ENCODE data around the gene KDM3B.
"Not testable (repeated sequence)": the region's sequence is repeated elsewhere in the genome, so short reads cannot be mapped to it uniquely, and the experiment has no call there.

Gene KDM3B

GRCh38 chr5:138349852-138350562 lies 2.5 kb upstream of the KDM3B start:
- no peak for DNase-seq

DNA sequence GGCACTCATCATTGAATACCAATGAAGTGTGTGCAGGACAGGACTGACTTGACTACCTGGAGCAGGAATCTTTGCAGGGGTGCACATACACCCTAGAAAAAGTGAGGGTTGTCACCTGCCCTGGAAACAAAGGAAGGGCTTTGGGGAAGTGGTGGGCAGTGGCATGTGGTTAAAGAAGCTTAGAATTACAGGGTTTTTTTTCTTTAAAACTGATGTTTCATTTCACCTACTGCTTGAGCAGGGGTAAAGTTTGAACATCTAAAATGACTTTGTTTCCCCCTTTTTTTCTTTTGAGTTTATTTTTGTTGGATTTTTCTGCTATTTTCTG lies 2.0 kb upstream of the KDM3B start:
- DNase-seq = no peak

- DNase-seq = no peak
Observed at GRCh38 chr5:138351056-138351455, 1.4 kb upstream of the KDM3B start.

GRCh38 chr5:138351517-138351916 lies 968 bp upstream of the KDM3B start:
- no peak for DNase-seq

DNA sequence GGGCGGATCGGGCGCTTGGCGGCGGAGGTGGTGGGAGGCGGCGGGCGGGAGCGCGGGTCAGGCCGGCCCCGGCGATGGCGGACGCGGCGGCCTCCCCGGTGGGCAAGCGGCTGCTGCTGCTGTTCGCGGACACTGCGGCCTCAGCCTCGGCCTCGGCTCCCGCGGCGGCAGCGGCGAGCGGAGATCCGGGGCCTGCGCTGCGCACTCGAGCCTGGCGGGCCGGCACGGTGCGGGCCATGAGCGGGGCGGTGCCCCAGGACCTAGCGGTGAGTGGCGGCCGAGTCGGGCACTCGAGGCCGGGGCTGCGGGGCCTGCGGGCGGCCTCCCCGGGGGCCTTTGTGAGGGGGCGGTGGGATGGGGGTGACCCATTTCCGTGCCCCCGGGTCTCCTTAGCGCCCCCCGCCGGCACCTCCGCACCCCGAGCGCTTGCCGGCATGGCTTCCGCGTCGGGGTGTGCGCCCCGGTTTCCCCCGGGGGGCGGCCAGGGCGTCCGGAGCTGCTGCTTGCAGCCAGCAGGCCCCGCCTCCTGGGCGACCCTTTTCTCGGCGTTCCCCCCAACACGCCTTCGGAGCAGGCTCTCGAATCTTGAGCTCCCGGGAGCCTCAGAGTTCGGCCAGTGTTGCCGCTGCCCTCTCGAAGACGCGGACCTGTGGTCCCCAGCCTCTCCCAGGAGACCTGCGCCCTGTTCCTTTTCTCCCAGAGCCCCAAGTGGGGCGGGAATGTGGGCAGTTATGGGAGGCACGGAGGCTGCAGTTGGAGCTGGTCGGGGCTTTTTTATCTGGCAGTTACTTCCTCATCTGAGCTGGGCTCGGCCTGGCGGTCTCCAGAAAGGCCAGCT lies 456 bp downstream of the KDM3B start:
- peak; percentile 72 to 83 for DNase-seq

GRCh38 chr5:138353560-138354080 lies 1.1 kb downstream of the KDM3B start:
- peak in 1 of 2 donors; percentile 49 for DNase-seq

- DNase-seq = no peak
Observed at GRCh38 chr5:138354387-138354786, 1.9 kb downstream of the KDM3B start.

- peak; percentile 58 to 81 for DNase-seq
Observed at GRCh38 chr5:138354926-138355378, 2.5 kb downstream of the KDM3B start.

DNA sequence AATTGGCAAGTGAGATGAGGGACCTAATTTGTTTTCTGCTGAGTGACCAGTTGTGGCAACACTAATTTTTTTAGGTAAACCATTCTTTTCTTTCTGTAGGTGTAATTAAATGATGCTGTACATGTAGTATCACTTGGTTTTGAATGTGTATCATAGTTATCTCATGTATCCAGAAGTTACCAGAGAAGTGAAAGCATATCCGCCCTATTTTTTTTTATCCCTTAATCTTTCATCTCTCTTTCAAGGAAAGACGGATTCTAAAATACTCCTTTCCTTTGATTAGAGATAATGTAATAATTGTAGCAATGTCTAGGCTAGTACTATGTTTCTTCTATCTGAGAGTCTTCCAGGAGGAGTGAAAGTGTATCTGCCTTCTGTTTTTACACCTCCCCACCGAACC lies 7.1 kb downstream of the KDM3B start:
- no peak for DNase-seq

DNA sequence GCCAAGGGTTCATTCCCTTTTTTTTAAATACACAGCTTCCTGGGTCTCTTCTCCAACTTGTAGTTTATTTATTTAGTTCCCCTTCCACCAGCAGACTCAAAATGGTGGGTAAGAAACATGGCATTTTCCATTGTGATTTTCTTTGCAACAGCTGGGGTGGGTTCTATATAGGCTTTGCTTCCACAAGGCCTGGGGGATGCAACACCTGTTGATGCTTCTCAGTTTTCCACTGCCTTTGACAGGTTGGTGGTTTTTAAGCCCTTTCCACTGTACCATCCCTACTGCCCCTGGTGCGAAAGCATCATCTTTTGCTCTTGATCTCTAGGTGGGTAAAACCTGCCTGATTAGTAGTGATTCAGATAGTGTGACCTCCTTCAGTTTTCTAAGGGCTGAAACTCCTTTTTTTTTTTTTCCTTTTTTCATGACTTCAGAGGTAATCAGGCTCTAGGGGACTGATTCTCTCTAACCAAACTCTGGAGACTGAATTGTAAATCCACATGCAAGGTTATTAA lies 8.5 kb downstream of the KDM3B start:
- DNase-seq = no peak

- no peak for DNase-seq
Observed at GRCh38 chr5:138364576-138364975, 12.1 kb downstream of the KDM3B start.

DNA sequence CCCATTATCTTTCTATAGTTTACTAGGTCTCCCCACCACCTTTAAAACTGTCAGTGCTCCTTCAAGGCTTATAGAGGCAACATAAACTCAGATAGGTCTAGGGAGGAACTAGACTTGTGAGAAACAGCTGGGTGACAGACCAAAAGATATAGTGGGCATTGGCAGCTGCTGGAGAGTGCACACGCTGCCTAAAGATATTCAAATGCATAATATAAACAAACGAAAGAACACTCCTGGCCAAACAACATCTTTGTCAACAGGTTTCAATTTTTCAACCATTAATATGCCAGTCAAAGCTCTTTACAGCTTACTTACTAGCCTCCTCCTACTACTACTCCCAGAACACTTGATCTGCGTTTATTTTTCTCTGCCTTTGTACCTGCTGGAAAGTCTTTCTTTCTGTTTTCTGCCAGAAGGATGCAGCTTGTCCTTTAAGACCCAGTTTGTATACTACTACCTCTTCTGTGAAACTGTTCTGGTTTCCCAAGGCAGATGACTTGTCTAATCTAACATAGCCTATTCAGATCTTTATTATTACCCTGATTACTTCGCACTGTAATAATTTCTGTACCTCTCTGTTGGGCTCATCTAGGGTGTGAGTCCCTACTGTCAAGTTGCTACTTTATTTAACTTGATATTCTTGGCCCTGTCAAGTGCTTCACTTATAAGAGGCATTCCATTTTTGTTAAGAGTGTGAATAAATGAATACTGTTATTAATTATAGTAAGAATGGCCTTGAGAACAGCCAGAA lies 14.3 kb downstream of the KDM3B start:
- no peak for DNase-seq

DNA sequence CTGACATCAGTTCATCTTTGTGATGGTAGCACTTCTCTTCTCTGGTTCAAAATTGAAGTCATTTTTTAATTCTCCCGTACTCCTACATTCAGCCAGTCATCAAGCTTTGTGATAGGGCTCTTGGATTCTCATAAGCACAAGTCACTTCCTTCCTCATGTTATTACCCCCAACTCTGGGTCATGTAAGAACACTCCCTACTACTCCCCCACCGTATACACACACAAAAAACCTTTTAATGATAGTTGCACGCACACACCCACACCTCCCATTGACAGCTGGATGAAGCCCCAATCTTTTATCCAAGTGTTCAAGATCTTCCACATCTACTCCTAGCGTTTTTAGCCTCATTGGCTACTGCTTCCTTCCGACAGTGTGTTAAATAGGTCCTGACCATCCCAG lies 16.8 kb downstream of the KDM3B start:
- DNase-seq = no peak

GRCh38 chr5:138369706-138370105 lies 17.2 kb downstream of the KDM3B start:
- DNase-seq = no peak

- DNase-seq = no peak
Observed at GRCh38 chr5:138370537-138370936, 18.1 kb downstream of the KDM3B start.

- DNase-seq = no peak
Observed at GRCh38 chr5:138371454-138371853, 19.0 kb downstream of the KDM3B start.

DNA sequence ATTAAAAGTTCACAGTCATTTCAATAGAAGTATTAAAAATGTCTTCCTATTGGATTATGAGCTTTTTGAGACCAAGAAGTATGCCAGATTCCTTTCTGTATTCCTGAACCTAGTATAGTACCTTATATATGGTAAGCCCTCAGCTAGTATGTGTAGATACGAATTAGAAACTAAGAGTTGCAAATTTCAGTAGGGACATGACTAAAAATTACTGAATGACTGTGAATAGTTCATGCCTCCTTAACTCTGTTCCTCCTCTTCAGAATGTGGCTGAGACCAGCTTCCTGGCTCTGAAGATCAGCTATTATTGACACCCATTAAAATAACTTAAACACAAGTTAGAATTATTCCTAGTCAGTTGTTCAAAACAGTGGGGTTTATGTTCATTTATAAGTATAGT lies 19.7 kb downstream of the KDM3B start:
- no peak for DNase-seq

DNA sequence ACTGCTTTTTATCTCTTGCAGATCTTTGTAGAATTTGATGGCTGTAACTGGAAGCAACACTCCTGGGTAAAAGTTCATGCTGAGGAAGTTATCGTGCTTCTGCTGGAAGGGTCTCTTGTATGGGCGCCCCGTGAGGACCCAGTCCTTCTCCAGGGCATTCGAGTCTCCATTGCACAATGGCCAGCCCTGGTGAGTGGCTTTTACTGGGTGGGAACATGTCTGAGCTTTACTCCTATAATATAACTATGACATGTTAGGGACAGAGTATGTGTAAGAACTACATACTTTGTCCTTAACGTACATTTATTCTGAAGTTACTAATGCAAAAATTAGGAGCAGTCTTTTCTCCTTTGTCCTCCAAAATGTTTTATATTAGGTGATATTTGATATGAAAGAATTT lies 20.2 kb downstream of the KDM3B start:
- no peak for DNase-seq

DNA sequence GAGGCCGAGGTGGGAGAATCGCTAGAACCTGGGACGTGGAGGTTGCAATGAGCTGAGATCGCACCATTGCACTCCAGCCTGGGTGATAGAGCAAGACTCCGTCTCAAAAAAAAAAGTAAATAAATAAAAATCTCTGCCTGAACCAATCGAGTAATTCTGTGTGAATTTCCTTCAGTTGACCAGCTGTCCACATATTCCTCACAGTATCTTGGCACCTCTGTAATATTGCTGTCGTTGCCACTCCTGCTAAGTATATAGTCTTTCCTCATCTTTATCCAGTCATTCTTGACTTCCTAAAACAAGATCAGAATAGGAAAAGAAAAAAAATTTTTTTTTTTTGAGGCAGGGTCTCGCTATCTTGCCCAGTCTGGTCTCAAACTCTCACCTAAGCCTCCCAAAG lies 29.9 kb downstream of the KDM3B start:
- DNase-seq = no peak

DNA sequence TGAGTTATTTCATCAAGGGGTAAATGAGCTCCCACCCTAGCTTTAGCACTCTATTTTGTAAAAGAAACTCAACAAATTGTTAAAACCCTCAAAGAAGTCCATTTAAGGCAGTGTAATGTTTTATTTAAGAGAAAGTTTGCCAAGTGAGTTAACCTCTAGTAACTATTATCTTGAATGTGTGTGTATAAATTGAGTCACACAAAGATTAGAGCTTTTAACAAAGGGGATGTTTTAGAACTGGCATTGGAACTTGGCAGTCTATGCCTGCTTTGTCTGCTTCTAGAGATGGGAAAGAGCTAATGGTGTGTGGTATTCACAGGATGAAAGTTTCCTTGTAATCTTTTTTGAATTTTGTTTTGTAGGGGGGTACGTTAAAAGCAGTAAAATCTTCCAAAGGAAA lies 33.2 kb downstream of the KDM3B start:
- DNase-seq = no peak

GRCh38 chr5:138386290-138386689 lies 33.8 kb downstream of the KDM3B start:
- DNase-seq = no peak

DNA sequence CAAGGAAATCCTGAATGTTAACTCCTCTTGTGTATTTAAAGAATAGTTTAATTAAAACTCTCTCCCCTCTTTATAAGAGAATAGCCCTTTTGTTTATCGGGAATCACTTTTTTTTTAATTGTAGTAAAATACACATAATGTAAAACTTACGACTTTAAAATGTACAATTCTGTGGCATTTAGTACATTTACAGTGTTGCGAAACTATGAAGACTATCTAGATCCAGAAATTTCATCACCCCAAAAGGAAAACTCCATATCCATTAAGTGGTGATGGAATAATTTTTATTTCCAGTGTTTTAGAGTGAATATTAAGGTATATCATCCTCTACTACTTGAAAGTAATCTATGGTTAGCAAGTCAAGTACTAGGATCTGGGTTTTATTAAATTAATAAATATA lies 36.8 kb downstream of the KDM3B start:
- no peak for DNase-seq

DNA sequence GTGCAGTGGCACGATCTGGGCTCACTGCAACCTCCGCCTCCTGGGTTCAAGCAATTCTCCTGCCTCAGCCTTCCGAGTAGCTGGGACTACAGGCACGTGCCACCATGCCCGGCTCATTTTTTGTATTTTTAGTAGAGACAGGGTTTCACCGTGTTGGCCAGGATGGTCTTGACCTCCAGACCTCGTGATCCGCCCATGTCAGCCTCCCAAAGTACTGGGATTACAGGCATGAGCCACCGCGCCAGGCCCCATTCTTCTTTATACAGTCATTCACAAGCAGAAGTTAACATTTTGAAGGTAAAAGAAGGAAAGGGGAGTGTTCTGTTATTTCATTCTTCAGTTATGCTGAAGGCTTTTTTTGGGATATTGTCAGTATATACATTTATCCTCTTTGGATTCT lies 37.4 kb downstream of the KDM3B start:
- DNase-seq = not testable (repeated sequence)
